Measurements from ENCODE around the gene SUCO.
"Not testable (repeated sequence)": the region's sequence is repeated elsewhere in the genome, so short reads cannot be mapped to it uniquely, and the experiment has no call there.

The SUCO gene

GRCh38 chr1:172591429-172591828 is 58.5 kb downstream of the SUCO start:
- not testable (repeated sequence) for H3K14ac ChIP-seq (ENCODE audit: low read length); H4K91ac ChIP-seq (ENCODE audit: low read depth, low read length, poor library complexity); H4K8ac ChIP-seq (ENCODE audit: low read depth, low read length); H3K23ac ChIP-seq (ENCODE audit: low read depth, low read length, poor library complexity); H2BK120ac ChIP-seq (ENCODE audit: low read depth, low read length); H3K18ac ChIP-seq (ENCODE audit: low read length); H3K27ac ChIP-seq (replicated peaks; ENCODE audit: low read length); H3K79me1 ChIP-seq (ENCODE audit: low read depth, low read length); H3K4me3 ChIP-seq (ENCODE audit: low read length in 2 of 2); H3K9ac ChIP-seq (ENCODE audit: low read depth, low read length, poor library complexity); H3K4me1 ChIP-seq (ENCODE audit: control insufficient read depth in 2 of 2, insufficient read depth in 1 of 2, low read depth in 1 of 2, low read length in 2 of 2); H2BK15ac ChIP-seq (ENCODE audit: low read length); H3K4me2 ChIP-seq (ENCODE audit: insufficient read depth, low read length, poor library complexity, severe bottlenecking); H3K4ac ChIP-seq (ENCODE audit: low read length); H2AK5ac ChIP-seq (ENCODE audit: low read depth, low read length); H2AFZ ChIP-seq (ENCODE audit: low read length); H2BK12ac ChIP-seq (ENCODE audit: low read length); H3K27me3 ChIP-seq (ENCODE audit: control insufficient read depth in 3 of 3, insufficient read depth in 3 of 3, low read depth in 1 of 3, low read length in 3 of 3); DNase-seq (ENCODE audit: low spot score); H2BK5ac ChIP-seq (ENCODE audit: low read length)
- Histone ChIP-seq H3K36me3 (replicated peaks in 1 of 2; ENCODE audit: control insufficient read depth in 2 of 2, insufficient read depth in 2 of 2, low read length in 2 of 2) (peaks cover 14 to 69% of the 10 kb centered on the region in 2 donors), H3K9me3 (replicated peaks in 1 of 2; ENCODE audit: control insufficient read depth in 2 of 2, insufficient read depth in 1 of 2, low read depth in 1 of 2, low read length in 2 of 2) (peaks cover 3 to 11% of the 10 kb centered on the region in 2 donors)
- WGBS, 2 donors (ENCODE audit: extremely low coverage in 2 of 2, insufficient read length in 2 of 2, insufficient replicate concordance in 1 of 2), result no CpG with 5 or more reads among the region's 1 CpG

GRCh38 chr1:172595066-172595465 is 62.1 kb downstream of the SUCO start:
- H2BK120ac ChIP-seq (ENCODE audit: low read depth, low read length); H3K4me2 ChIP-seq (ENCODE audit: insufficient read depth, low read length, poor library complexity, severe bottlenecking); DNase-seq (ENCODE audit: low spot score); H3K4me3 ChIP-seq (ENCODE audit: low read length in 2 of 2); H2BK15ac ChIP-seq (ENCODE audit: low read length); H4K8ac ChIP-seq (ENCODE audit: low read depth, low read length); H2AK5ac ChIP-seq (ENCODE audit: low read depth, low read length); H3K14ac ChIP-seq (ENCODE audit: low read length); H3K79me1 ChIP-seq (ENCODE audit: low read depth, low read length); H3K18ac ChIP-seq (ENCODE audit: low read length); H3K27me3 ChIP-seq (ENCODE audit: control insufficient read depth in 3 of 3, insufficient read depth in 3 of 3, low read depth in 1 of 3, low read length in 3 of 3); H2BK5ac ChIP-seq (ENCODE audit: low read length); H3K9ac ChIP-seq (ENCODE audit: low read depth, low read length, poor library complexity); H3K23ac ChIP-seq (ENCODE audit: low read depth, low read length, poor library complexity); H3K4me1 ChIP-seq (ENCODE audit: control insufficient read depth in 2 of 2, insufficient read depth in 1 of 2, low read depth in 1 of 2, low read length in 2 of 2); H4K91ac ChIP-seq (ENCODE audit: low read depth, low read length, poor library complexity); H3K4ac ChIP-seq (ENCODE audit: low read length); H2BK12ac ChIP-seq (ENCODE audit: low read length); H2AFZ ChIP-seq (ENCODE audit: low read length); H3K27ac ChIP-seq (replicated peaks; ENCODE audit: low read length): not testable (repeated sequence)
- Histone ChIP-seq H3K36me3 (replicated peaks in 1 of 2; ENCODE audit: control insufficient read depth in 2 of 2, insufficient read depth in 2 of 2, low read length in 2 of 2) (peaks cover 12 to 69% of the 10 kb centered on the region in 2 donors), H3K9me3 (replicated peaks in 1 of 2; ENCODE audit: control insufficient read depth in 2 of 2, insufficient read depth in 1 of 2, low read depth in 1 of 2, low read length in 2 of 2) (peaks cover 3 to 32% of the 10 kb centered on the region in 2 donors)
- no CpG with 5 or more reads among the region's 4 CpGs for WGBS, 2 donors (ENCODE audit: extremely low coverage in 2 of 2, insufficient read length in 2 of 2, insufficient replicate concordance in 1 of 2)

- not testable (repeated sequence) for H3K4me3 ChIP-seq (ENCODE audit: low read length in 2 of 2); H4K91ac ChIP-seq (ENCODE audit: low read depth, low read length, poor library complexity); H3K27ac ChIP-seq (replicated peaks; ENCODE audit: low read length); H3K14ac ChIP-seq (ENCODE audit: low read length); DNase-seq (ENCODE audit: low spot score); H3K23ac ChIP-seq (ENCODE audit: low read depth, low read length, poor library complexity); H3K4me2 ChIP-seq (ENCODE audit: insufficient read depth, low read length, poor library complexity, severe bottlenecking); H3K79me1 ChIP-seq (ENCODE audit: low read depth, low read length); H2AK5ac ChIP-seq (ENCODE audit: low read depth, low read length); H2BK12ac ChIP-seq (ENCODE audit: low read length); H3K27me3 ChIP-seq (ENCODE audit: control insufficient read depth in 3 of 3, insufficient read depth in 3 of 3, low read depth in 1 of 3, low read length in 3 of 3); H4K8ac ChIP-seq (ENCODE audit: low read depth, low read length); H2BK5ac ChIP-seq (ENCODE audit: low read length); H3K9ac ChIP-seq (ENCODE audit: low read depth, low read length, poor library complexity); H3K4me1 ChIP-seq (ENCODE audit: control insufficient read depth in 2 of 2, insufficient read depth in 1 of 2, low read depth in 1 of 2, low read length in 2 of 2); H2BK15ac ChIP-seq (ENCODE audit: low read length); H2AFZ ChIP-seq (ENCODE audit: low read length); H3K18ac ChIP-seq (ENCODE audit: low read length); H3K4ac ChIP-seq (ENCODE audit: low read length); H2BK120ac ChIP-seq (ENCODE audit: low read depth, low read length)
- peaks cover 9 to 72% of the 10 kb centered on the region in 2 donors for H3K36me3 ChIP-seq (replicated peaks in 1 of 2; ENCODE audit: control insufficient read depth in 2 of 2, insufficient read depth in 2 of 2, low read length in 2 of 2)
- peaks cover 0 to 27% of the 10 kb centered on the region in 2 donors for H3K9me3 ChIP-seq (replicated peaks in 1 of 2; ENCODE audit: control insufficient read depth in 2 of 2, insufficient read depth in 1 of 2, low read depth in 1 of 2, low read length in 2 of 2)
- WGBS, 2 donors (ENCODE audit: extremely low coverage in 2 of 2, insufficient read length in 2 of 2, insufficient replicate concordance in 1 of 2), result no CpG with 5 or more reads among the region's 10 CpGs
Observed at GRCh38 chr1:172596782-172597181, 63.8 kb downstream of the SUCO start.

- Histone ChIP-seq H3K27ac (replicated peaks; ENCODE audit: low read length) (no peak overlapping the region), H3K4ac (ENCODE audit: low read length) (no peak overlapping the region), H3K23ac (ENCODE audit: low read depth, low read length, poor library complexity) (no peak overlapping the region), H3K18ac (ENCODE audit: low read length) (no peak overlapping the region), H3K79me1 (ENCODE audit: low read depth, low read length) (no peaks in the 10 kb centered on the region), H3K9ac (ENCODE audit: low read depth, low read length, poor library complexity) (no peak overlapping the region), H3K27me3 (ENCODE audit: control insufficient read depth in 3 of 3, insufficient read depth in 3 of 3, low read depth in 1 of 3, low read length in 3 of 3) (no peaks in the 10 kb centered on the region), H2BK15ac (ENCODE audit: low read length) (no peak overlapping the region), H4K8ac (ENCODE audit: low read depth, low read length) (no peak overlapping the region), H3K14ac (ENCODE audit: low read length) (no peak overlapping the region), H4K91ac (ENCODE audit: low read depth, low read length, poor library complexity) (no peak overlapping the region), H3K4me3 (ENCODE audit: low read length in 2 of 2) (no peak overlapping the region), H3K36me3 (replicated peaks in 1 of 2; ENCODE audit: control insufficient read depth in 2 of 2, insufficient read depth in 2 of 2, low read length in 2 of 2) (peaks cover 6 to 94% of the 10 kb centered on the region in 2 donors), H2AFZ (ENCODE audit: low read length) (no peak overlapping the region), H3K9me3 (replicated peaks in 1 of 2; ENCODE audit: control insufficient read depth in 2 of 2, insufficient read depth in 1 of 2, low read depth in 1 of 2, low read length in 2 of 2) (peaks cover 0 to 27% of the 10 kb centered on the region in 2 donors), H2BK5ac (ENCODE audit: low read length) (no peak overlapping the region), H2BK12ac (ENCODE audit: low read length) (no peak overlapping the region), H3K4me1 (ENCODE audit: control insufficient read depth in 2 of 2, insufficient read depth in 1 of 2, low read depth in 1 of 2, low read length in 2 of 2) (no peaks in the 10 kb centered on the region), H3K4me2 (ENCODE audit: insufficient read depth, low read length, poor library complexity, severe bottlenecking) (no peak overlapping the region), H2AK5ac (ENCODE audit: low read depth, low read length) (no peak overlapping the region), H2BK120ac (ENCODE audit: low read depth, low read length) (no peak overlapping the region)
- no CpG with 5 or more reads among the region's 3 CpGs for WGBS, 2 donors (ENCODE audit: extremely low coverage in 2 of 2, insufficient read length in 2 of 2, insufficient replicate concordance in 1 of 2)
- no peak for DNase-seq (ENCODE audit: low spot score)
Observed at GRCh38 chr1:172599912-172600311, 67.0 kb downstream of the SUCO start.

Measured in neuronal stem cell (in vitro differentiated cells).